Activated CD4-positive, alpha-beta memory T cell treated with anti-CD3 and anti-CD28 coated beads for 36 hours (primary cell): Measurements from ENCODE around the gene CACNA1F. TPM values are rescaled to one million over a fixed set of nuclear protein-coding genes. Genes with fewer than 3 reads are reported as not detected.

ENCODE experiments used
- CTCF ChIA-PET: fragments of 350-600 bp; sonication (Branson Sonifier 250); formaldehyde crosslinking; loops from one replicate; lab custom pipeline; 2021; ENCODE audit warnings: antibody characterized with exemption, inconsistent platforms; lab: Charles Lee
- POLR2A ChIA-PET: fragments of 350-600 bp; sonication (Branson Sonifier 250); formaldehyde crosslinking; loops from one replicate; lab custom pipeline; 2021; ENCODE audit warnings: antibody characterized with exemption; lab: Charles Lee
- DNase-seq: peaks from one replicate; pipeline ENCODE4 v3.0.0-alpha.2; 2020
- H3K27ac Mint-ChIP-seq: one replicate; pipeline ENCODE4 v1.8.0; 2021; ENCODE audit warnings: mixed read lengths
- H3K27me3 Mint-ChIP-seq: one replicate; pipeline ENCODE4 v1.8.0; 2021; ENCODE audit warnings: mixed read lengths
- H3K36me3 Mint-ChIP-seq: one replicate; pipeline ENCODE4 v1.8.0; 2021; ENCODE audit warnings: mixed read lengths
- H3K4me1 Mint-ChIP-seq: one replicate; pipeline ENCODE4 v1.8.0; 2021; ENCODE audit warnings: low read depth, mixed read lengths
- H3K4me3 Mint-ChIP-seq: one replicate; pipeline ENCODE4 v1.8.0; 2021; ENCODE audit warnings: mild to moderate bottlenecking, mixed read lengths
- H3K9me3 Mint-ChIP-seq: one replicate; pipeline ENCODE4 v1.8.0; 2021; ENCODE audit warnings: mixed read lengths
- intact Hi-C: fragments of 100-400 bp; cut with micrococcal nuclease; formaldehyde crosslinking; loops from one replicate; pipeline ENCODE4 v1.15.1; 2023
- total RNA-seq, 2 experiments: library from RNA; stranded (reverse); gene quantifications; one replicate each; pipeline ENCODE4 v1.2.3, GENCODE V29; 2021

CACNA1F gene
- total RNA-seq, 2 experiments from 2014 or later = 0.51 to 0.74 TPM

- peak; percentile 97 for DNase-seq
- H3K9me3 Mint-ChIP-seq = no peaks in the 10 kb centered on the region
- intact Hi-C loops = loop anchor here (1.0 to 5.0 kb wide), 5 partner anchors 34 to 312 kb away; partner anchors contain the start of genes CCDC22, OTUD5 and SYP
- POLR2A ChIA-PET = interaction anchor here (1.4 to 1.5 kb wide), 2 partner anchors 9 to 97 kb away, joined by 4 to 6 read pairs; partner anchors contain the start of gene PLP2
- H3K4me3 Mint-ChIP-seq = peak overlapping the region; percentile 91
- peaks cover 11% of the 10 kb centered on the region for H3K36me3 Mint-ChIP-seq
- H3K4me1 Mint-ChIP-seq = peaks cover 56% of the 10 kb centered on the region
- CTCF ChIA-PET = interaction anchor here (0.6 to 1.2 kb wide), 3 partner anchors 12 to 113 kb away, joined by 3 to 7 read pairs (median 4); no protein-coding TSS in a partner anchor
- H3K27ac Mint-ChIP-seq = peak overlapping the region; percentile 98
- no peaks in the 10 kb centered on the region for H3K27me3 Mint-ChIP-seq
Observed at GRCh38 chrX:49269010-49269766, 36.0 kb upstream of the CACNA1F start.

GRCh38 chrX:49268702-49269009, 35.5 kb upstream of the CACNA1F start:
- POLR2A ChIA-PET = interaction anchor here (1.4 to 1.5 kb wide), 2 partner anchors 9 to 97 kb away, joined by 4 to 6 read pairs; partner anchors contain the start of gene PLP2
- Mint-ChIP-seq H3K4me1 (peaks cover 55% of the 10 kb centered on the region), H3K27ac (peak overlapping the region; percentile 98), H3K9me3 (no peaks in the 10 kb centered on the region), H3K27me3 (no peaks in the 10 kb centered on the region), H3K36me3 (peaks cover 11% of the 10 kb centered on the region), H3K4me3 (peak overlapping the region; percentile 91)
- DNase-seq = no peak
- CTCF ChIA-PET = interaction anchor here (1.0 to 1.2 kb wide), 2 partner anchors 76 to 113 kb away, joined by 3 to 7 read pairs; no protein-coding TSS in a partner anchor
- intact Hi-C loops = loop anchor here (1.0 to 5.0 kb wide), 5 partner anchors 33 to 311 kb away; partner anchors contain the start of genes CCDC22, OTUD5 and SYP

GRCh38 chrX:49266523-49267445, 33.6 kb upstream of the CACNA1F start:
- Mint-ChIP-seq H3K36me3 (peaks cover 17% of the 10 kb centered on the region), H3K9me3 (no peaks in the 10 kb centered on the region), H3K4me1 (peaks cover 51% of the 10 kb centered on the region), H3K27me3 (no peaks in the 10 kb centered on the region), H3K4me3 (peak overlapping the region; percentile 10), H3K27ac (no peak overlapping the region)
- CTCF ChIA-PET = no interaction called here
- intact Hi-C loops = loop anchor here (5.0 kb wide), 1 partner anchor 309 kb away; the partner anchor contains the start of gene OTUD5
- DNase-seq = no peak
- POLR2A ChIA-PET = no interaction called here

- intact Hi-C loops = no loop called here
- ChIA-PET CTCF (interaction anchor here (0.9 kb wide), 1 partner anchor 29 kb away, joined by 3 read pairs; the partner anchor contains the start of gene CCDC22), POLR2A (interaction anchor here (0.7 kb wide), 1 partner anchor 9 kb away, joined by 4 read pairs; no protein-coding TSS in a partner anchor)
- Mint-ChIP-seq H3K9me3 (no peaks in the 10 kb centered on the region), H3K4me3 (peak within 1 kb of the TSS; percentile 68), H3K27ac (peak within 1 kb of the TSS; percentile 79), H3K4me1 (peaks cover 40% of the 10 kb centered on the region), H3K27me3 (no peaks in the 10 kb centered on the region), H3K36me3 (peaks cover 9% of the 10 kb centered on the region)
- peak; percentile 30 for DNase-seq
Observed at GRCh38 chrX:49264460-49264859, 31.3 kb upstream of the CACNA1F start, which contains the start of gene FOXP3. FOXP3 (minus strand) TSS chrX:49264710; CDS start chrX:49258505, 6,205 bp downstream.

- H3K36me3 Mint-ChIP-seq = peaks cover 9% of the 10 kb centered on the region
Observed at GRCh38 chrX:49263631-49264030, 30.5 kb upstream of the CACNA1F start.

GRCh38 chrX:49262603-49263002, 29.5 kb upstream of the CACNA1F start:
- no peaks in the 10 kb centered on the region for H3K9me3 Mint-ChIP-seq
- DNase-seq = no peak
- peak overlapping the region; percentile 64 for H3K27ac Mint-ChIP-seq
- POLR2A ChIA-PET = no interaction called here
- H3K36me3 Mint-ChIP-seq = peaks cover 9% of the 10 kb centered on the region
- peaks cover 44% of the 10 kb centered on the region for H3K4me1 Mint-ChIP-seq
- H3K4me3 Mint-ChIP-seq = peak overlapping the region; percentile 62
- intact Hi-C loops = no loop called here
- H3K27me3 Mint-ChIP-seq = no peaks in the 10 kb centered on the region
- CTCF ChIA-PET = interaction anchor here (1.0 kb wide), 1 partner anchor 70 kb away, joined by 4 read pairs; no protein-coding TSS in a partner anchor

More at GRCh38 chrX:49263631-49264030, 30.5 kb upstream of the CACNA1F start:
- Mint-ChIP-seq H3K27me3 (no peaks in the 10 kb centered on the region), H3K27ac (peak overlapping the region; percentile 79), H3K9me3 (no peaks in the 10 kb centered on the region), H3K4me3 (peak overlapping the region; percentile 68), H3K4me1 (peaks cover 45% of the 10 kb centered on the region)
- CTCF ChIA-PET = interaction anchor here (0.9 to 1.0 kb wide), 2 partner anchors 28 to 71 kb away, joined by 3 to 4 read pairs; partner anchors contain the start of gene CCDC22
- no peak for DNase-seq
- POLR2A ChIA-PET = interaction anchor here (0.7 kb wide), 2 partner anchors 9 to 10 kb away, joined by 3 to 4 read pairs; no protein-coding TSS in a partner anchor
- intact Hi-C loops = no loop called here

- no peaks in the 10 kb centered on the region for H3K9me3 Mint-ChIP-seq
- peaks cover 46% of the 10 kb centered on the region for H3K4me1 Mint-ChIP-seq
- POLR2A ChIA-PET = no interaction called here
- intact Hi-C loops = no loop called here
- DNase-seq = no peak
- peak overlapping the region; percentile 69 for H3K27ac Mint-ChIP-seq
- H3K27me3 Mint-ChIP-seq = no peaks in the 10 kb centered on the region
- peaks cover 9% of the 10 kb centered on the region for H3K36me3 Mint-ChIP-seq
- H3K4me3 Mint-ChIP-seq = no peak overlapping the region
- CTCF ChIA-PET = no interaction called here
Observed at GRCh38 chrX:49260221-49260985, 27.3 kb upstream of the CACNA1F start.

- Mint-ChIP-seq H3K9me3 (no peaks in the 10 kb centered on the region), H3K4me3 (no peak overlapping the region), H3K36me3 (peaks cover 9% of the 10 kb centered on the region), H3K4me1 (peaks cover 31% of the 10 kb centered on the region), H3K27me3 (no peaks in the 10 kb centered on the region), H3K27ac (peak overlapping the region; percentile 33)
- POLR2A ChIA-PET = interaction anchor here (0.6 kb wide), 1 partner anchor 373 kb away, joined by 4 read pairs; no protein-coding TSS in a partner anchor
- intact Hi-C loops = no loop called here
- DNase-seq = no peak
- CTCF ChIA-PET = interaction anchor here (0.7 kb wide), 1 partner anchor 66 kb away, joined by 4 read pairs; no protein-coding TSS in a partner anchor
Observed at GRCh38 chrX:49258749-49259124, 25.6 kb upstream of the CACNA1F start.

GRCh38 chrX:49257846-49258748, 25.0 kb upstream of the CACNA1F start:
- peaks cover 9% of the 10 kb centered on the region for H3K36me3 Mint-ChIP-seq
- POLR2A ChIA-PET = interaction anchor here (0.6 kb wide), 1 partner anchor 372 kb away, joined by 4 read pairs; no protein-coding TSS in a partner anchor

More at GRCh38 chrX:49257846-49258748, 25.0 kb upstream of the CACNA1F start:
- DNase-seq = peak; percentile 46
- CTCF ChIA-PET = interaction anchor here (0.7 kb wide), 1 partner anchor 66 kb away, joined by 4 read pairs; no protein-coding TSS in a partner anchor
- intact Hi-C loops = no loop called here
- Mint-ChIP-seq H3K4me1 (peaks cover 31% of the 10 kb centered on the region), H3K4me3 (no peak overlapping the region), H3K9me3 (no peaks in the 10 kb centered on the region), H3K27ac (peak overlapping the region; percentile 65), H3K27me3 (no peaks in the 10 kb centered on the region)
